Airway epithelial cell (primary cell): ENCODE measurements around the gene ARHGEF25. TPM values are rescaled to one million over a fixed set of nuclear protein-coding genes. Genes with fewer than 3 reads are reported as not detected.

ENCODE experiments used
- total RNA-seq: library from RNA; depleted of rRNA; stranded (reverse); fragments of >200 nt; gene quantifications from 2 replicates; pipeline ENCODE4 v1.2.3, GENCODE V29; 2015

ARHGEF25 gene
- 0.19 and 0.99 TPM in 2 replicates for total RNA-seq

GRCh38 chr12:57611108-57611826 lies at the start of gene ARHGEF25:
Gene ARHGEF25 (plus strand): TSS chr12:57611435. CDS start chr12:57611895, 460 bp downstream.

GRCh38 chr12:57590864-57591781 lies 20.1 kb upstream of the ARHGEF25 start, which contains the start of gene PIP4K2C:
Gene PIP4K2C (plus strand): TSS chr12:57591192. CDS start chr12:57591290, 98 bp downstream.

GRCh38 chr12:57604454-57604991 lies 6.7 kb upstream of the ARHGEF25 start, which contains the start of gene DTX3:
Gene DTX3 (plus strand): TSS chr12:57604824. CDS start chr12:57606518, 1,694 bp downstream.

GRCh38 chr12:57632958-57633840 lies 22.0 kb downstream of the ARHGEF25 start, which contains the start of gene B4GALNT1:
Gene B4GALNT1 (minus strand): TSS chr12:57633201. CDS start chr12:57632132, 1,069 bp downstream.

Other genes starting within 250 kb of the ARHGEF25 start
- gene R3HDM2, start 180.4 kb upstream of the ARHGEF25 start, total RNA-seq = 12.1 and 19.6 TPM in 2 replicates
- gene INHBC, start 176.7 kb upstream of the ARHGEF25 start, total RNA-seq = 0.74 TPM in 1 of 2 replicates, not detected in the other
- gene INHBE, start 156.1 kb upstream of the ARHGEF25 start, total RNA-seq = 0.21 TPM in 1 of 2 replicates, not detected in the other
- 0.05 and 0.21 TPM in 2 replicates for gene GLI1, start 151.7 kb upstream of the ARHGEF25 start, total RNA-seq
- not detected in 2 replicates for gene ARHGAP9, start 131.6 kb upstream of the ARHGEF25 start, total RNA-seq
- 82.6 and 95.9 TPM in 2 replicates for gene MARS1, start 123.4 kb upstream of the ARHGEF25 start, total RNA-seq
- gene DDIT3, start 90.9 kb upstream of the ARHGEF25 start, total RNA-seq = 8.3 and 13.8 TPM in 2 replicates
- gene MBD6, start 88.6 kb upstream of the ARHGEF25 start, total RNA-seq = 3.6 and 8.0 TPM in 2 replicates
- gene DCTN2, start 64.2 kb upstream of the ARHGEF25 start, total RNA-seq = 144 and 154 TPM in 2 replicates
- 0.14 and 0.21 TPM in 2 replicates for gene KIF5A, start 61.4 kb upstream of the ARHGEF25 start, total RNA-seq
- gene PIP4K2C, start 20.2 kb upstream of the ARHGEF25 start, total RNA-seq = 31.2 and 41.4 TPM in 2 replicates
- 3.5 and 3.6 TPM in 2 replicates for gene DTX3, start 6.6 kb upstream of the ARHGEF25 start, total RNA-seq
- gene B4GALNT1, start 21.8 kb downstream of the ARHGEF25 start, total RNA-seq = 0.71 and 1.1 TPM in 2 replicates
- 90.9 and 98.2 TPM in 2 replicates for gene OS9, start 82.7 kb downstream of the ARHGEF25 start, total RNA-seq
- 0.14 and 0.56 TPM in 2 replicates for gene AGAP2, start 127.3 kb downstream of the ARHGEF25 start, total RNA-seq
- 44.2 and 70.9 TPM in 2 replicates for gene TSPAN31, start 133.6 kb downstream of the ARHGEF25 start, total RNA-seq
- gene CDK4, start 140.9 kb downstream of the ARHGEF25 start, total RNA-seq = 122 and 130 TPM in 2 replicates
- 7.9 and 12.8 TPM in 2 replicates for gene MARCHF9, start 143.7 kb downstream of the ARHGEF25 start, total RNA-seq
- 10.4 and 15.0 TPM in 2 replicates for gene CYP27B1, start 155.6 kb downstream of the ARHGEF25 start, total RNA-seq
- 18.8 and 21.2 TPM in 2 replicates for gene METTL1, start 160.7 kb downstream of the ARHGEF25 start, total RNA-seq
- gene EEF1AKMT3, start 161.2 kb downstream of the ARHGEF25 start, total RNA-seq = 1.3 and 5.8 TPM in 2 replicates
- 19.8 and 26.4 TPM in 2 replicates for gene TSFM, start 171.4 kb downstream of the ARHGEF25 start, total RNA-seq
- gene AVIL, start 207.3 kb downstream of the ARHGEF25 start, total RNA-seq = 0.05 and 0.21 TPM in 2 replicates
- gene CTDSP2, start 235.3 kb downstream of the ARHGEF25 start, total RNA-seq = 39.1 and 54.0 TPM in 2 replicates